ENCODE results near the gene CSF3R. TPM values are rescaled to one million over a fixed set of nuclear protein-coding genes. Genes with fewer than 3 reads are reported as not detected.

CSF3R gene
- total and polyA plus RNA-seq, 2 donors (not counting 1 experiment from before 2014, with no cell fraction given): 0.30 to 6.3 TPM

DNA sequence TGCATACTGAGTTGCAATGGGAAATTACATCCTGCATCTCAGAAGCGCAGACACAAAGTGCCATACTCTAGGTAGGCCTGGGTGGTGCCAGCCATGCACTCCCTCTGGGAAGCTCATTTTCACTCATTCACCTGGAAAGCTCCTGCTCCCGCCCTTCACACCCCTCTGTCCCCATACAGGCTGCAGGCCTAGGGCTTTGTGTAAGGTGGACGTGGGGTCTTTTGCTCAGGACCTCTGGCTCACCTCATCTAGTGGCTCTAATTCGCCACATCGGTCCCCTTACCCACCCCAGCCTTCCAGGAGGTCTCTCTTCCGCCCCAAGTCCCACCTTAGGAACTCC is 19.3 kb downstream of the CSF3R start:
- H3K4me3 Mint-ChIP-seq: peak overlapping the region; percentile 92
- CTCF ChIA-PET: interaction anchor here (1.3 to 1.4 kb wide), 2 partner anchors 12 to 314 kb away, joined by 4 to 7 read pairs; partner anchors contain the start of gene TRAPPC3
- TF ChIP-seq, protein P1, sequence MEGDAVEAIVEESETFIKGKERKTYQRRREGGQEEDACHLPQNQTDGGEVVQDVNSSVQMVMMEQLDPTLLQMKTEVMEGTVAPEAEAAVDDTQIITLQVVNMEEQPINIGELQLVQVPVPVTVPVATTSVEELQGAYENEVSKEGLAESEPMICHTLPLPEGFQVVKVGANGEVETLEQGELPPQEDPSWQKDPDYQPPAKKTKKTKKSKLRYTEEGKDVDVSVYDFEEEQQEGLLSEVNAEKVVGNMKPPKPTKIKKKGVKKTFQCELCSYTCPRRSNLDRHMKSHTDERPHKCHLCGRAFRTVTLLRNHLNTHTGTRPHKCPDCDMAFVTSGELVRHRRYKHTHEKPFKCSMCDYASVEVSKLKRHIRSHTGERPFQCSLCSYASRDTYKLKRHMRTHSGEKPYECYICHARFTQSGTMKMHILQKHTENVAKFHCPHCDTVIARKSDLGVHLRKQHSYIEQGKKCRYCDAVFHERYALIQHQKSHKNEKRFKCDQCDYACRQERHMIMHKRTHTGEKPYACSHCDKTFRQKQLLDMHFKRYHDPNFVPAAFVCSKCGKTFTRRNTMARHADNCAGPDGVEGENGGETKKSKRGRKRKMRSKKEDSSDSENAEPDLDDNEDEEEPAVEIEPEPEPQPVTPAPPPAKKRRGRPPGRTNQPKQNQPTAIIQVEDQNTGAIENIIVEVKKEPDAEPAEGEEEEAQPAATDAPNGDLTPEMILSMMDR (IDR thresholded peaks at IDR 0.05): no peak
- no peak for TF ChIP-seq EZH2 (IDR thresholded peaks at IDR 0.05; ENCODE audit: borderline replicate concordance, insufficient read depth, low read depth, low read length, poor library complexity, severe bottlenecking)
- POLR2A ChIA-PET: interaction anchor here (1.2 to 1.3 kb wide), 3 partner anchors 13 to 314 kb away, joined by 3 to 20 read pairs (median 3); partner anchors contain the start of genes OSCP1, SH3D21 and TRAPPC3
- Histone ChIP-seq H3K4me1 (ENCODE audit: control insufficient read depth in 2 of 2, insufficient read depth in 2 of 2, low read length in 2 of 2) (peaks cover 14 to 17% of the 10 kb centered on the region in 2 donors), H3K27me3 (replicated peaks in 1 of 4; ENCODE audit: control extremely low read depth in 1 of 4, control insufficient read depth in 3 of 4, insufficient read depth in 4 of 4, low read length in 3 of 4) (no peaks in the 10 kb centered on the region), H2AFZ (ENCODE audit: insufficient read depth, low read depth, low read length, poor library complexity, severe bottlenecking) (peak overlapping the region; percentile 99), H3K27ac (ENCODE audit: low read length in 2 of 2) (peak overlapping the region in 1 of 2 donors; percentile 99), H3K36me3 (replicated peaks in 1 of 2; ENCODE audit: control extremely low read depth in 1 of 2, control insufficient read depth in 1 of 2, extremely low read depth in 1 of 2, insufficient read depth in 2 of 2, low read length in 1 of 2) (peaks cover 10 to 16% of the 10 kb centered on the region in 2 experiments), H4K20me1 (ENCODE audit: control insufficient read depth, insufficient read depth, low read length, poor library complexity, severe bottlenecking) (peaks cover 4% of the 10 kb centered on the region), H3K79me2 (ENCODE audit: control insufficient read depth, insufficient read depth, low read length) (peaks cover 10% of the 10 kb centered on the region), H3K4me3 (ENCODE audit: control extremely low read depth in 1 of 5, extremely low read depth in 1 of 5, insufficient read depth in 1 of 5, low read depth in 2 of 5, low read length in 4 of 5) (peak overlapping the region in 4 of 5 experiments; percentile 89 to 96 (median 90)), H3K9ac (ENCODE audit: low read length) (peak overlapping the region; percentile 97), H3K4me2 (replicated peaks; ENCODE audit: low read depth, low read length, poor library complexity, severe bottlenecking) (peak overlapping the region; percentile 96), H3K9me3 (ENCODE audit: control extremely low read depth in 1 of 3, control insufficient read depth in 2 of 3, insufficient read depth in 1 of 3, low read length in 2 of 3) (no peaks in the 10 kb centered on the region)
- 21% methylated on average over 5 of the region's 6 CpGs for WGBS (ENCODE audit: insufficient coverage)
- intact Hi-C loops (cut with micrococcal nuclease): loop anchor here (2.0 kb wide), 1 partner anchor 305 kb away; no protein-coding TSS in a partner anchor
- peaks cover 31% of the 10 kb centered on the region for H3K4me1 Mint-ChIP-seq
- DNase-seq (no peak), ATAC-seq (ENCODE audit: low read depth) (no peak)
- H3K27me3 Mint-ChIP-seq: no peaks in the 10 kb centered on the region
- H3K9me3 Mint-ChIP-seq (ENCODE audit: insufficient read depth): no peaks in the 10 kb centered on the region
- H3K27ac Mint-ChIP-seq: peak overlapping the region; percentile 98

DNA sequence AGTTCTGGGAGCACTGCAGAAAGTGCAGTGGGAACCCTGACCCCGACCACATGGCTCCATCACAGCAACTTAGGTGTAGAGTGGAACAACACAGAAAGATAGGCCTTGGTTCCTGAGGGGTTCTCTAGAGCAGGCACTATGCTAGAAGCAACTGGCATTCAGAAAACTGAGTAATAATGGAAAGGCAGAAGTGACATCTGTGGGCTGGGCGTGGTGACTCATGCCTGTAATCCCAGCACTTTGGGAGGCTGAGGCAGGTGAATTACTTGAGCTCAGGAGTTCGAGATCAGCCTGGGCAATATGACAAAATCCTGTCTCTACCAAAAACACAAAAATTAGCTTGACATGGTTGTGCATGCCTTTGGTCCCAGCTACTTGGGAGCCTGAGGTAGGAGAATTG is 23.8 kb downstream of the CSF3R start:
- Mint-ChIP-seq H3K9me3 (ENCODE audit: insufficient read depth) (no peaks in the 10 kb centered on the region), H3K4me1 (peaks cover 27% of the 10 kb centered on the region), H3K27me3 (no peaks in the 10 kb centered on the region), H3K4me3 (no peak overlapping the region), H3K27ac (no peak overlapping the region)
- peaks cover 10 to 16% of the 10 kb centered on the region in 2 donors for H3K4me1 ChIP-seq (ENCODE audit: control insufficient read depth in 2 of 2, insufficient read depth in 2 of 2, low read length in 2 of 2)
- WGBS (ENCODE audit: insufficient coverage): 61% methylated on average over 2 of the region's 3 CpGs
- H3K27me3 ChIP-seq (replicated peaks in 1 of 4; ENCODE audit: control extremely low read depth in 1 of 4, control insufficient read depth in 3 of 4, insufficient read depth in 4 of 4, low read length in 3 of 4): no peaks in the 10 kb centered on the region
- H3K4me2 ChIP-seq (replicated peaks; ENCODE audit: low read depth, low read length, poor library complexity, severe bottlenecking): no peak overlapping the region
- intact Hi-C loops (cut with micrococcal nuclease): no loop called here
- H3K9me3 ChIP-seq (ENCODE audit: control extremely low read depth in 1 of 3, control insufficient read depth in 2 of 3, insufficient read depth in 1 of 3, low read length in 2 of 3): no peaks in the 10 kb centered on the region
- no peak overlapping the region for H3K4me3 ChIP-seq (ENCODE audit: control extremely low read depth in 1 of 5, extremely low read depth in 1 of 5, insufficient read depth in 1 of 5, low read depth in 2 of 5, low read length in 4 of 5)
- TF ChIP-seq, protein P1 (IDR thresholded peaks at IDR 0.05): no peak
- no peak for TF ChIP-seq EZH2 (IDR thresholded peaks at IDR 0.05; ENCODE audit: borderline replicate concordance, insufficient read depth, low read depth, low read length, poor library complexity, severe bottlenecking)
- DNase-seq (no peak), ATAC-seq (ENCODE audit: low read depth) (no peak)
- peaks cover 8% of the 10 kb centered on the region for H3K79me2 ChIP-seq (ENCODE audit: control insufficient read depth, insufficient read depth, low read length)
- peaks cover 4% of the 10 kb centered on the region for H4K20me1 ChIP-seq (ENCODE audit: control insufficient read depth, insufficient read depth, low read length, poor library complexity, severe bottlenecking)
- no peak overlapping the region for H3K27ac ChIP-seq (ENCODE audit: low read length in 2 of 2)
- ChIA-PET POLR2A (no interaction called here), CTCF (interaction anchor here (0.7 kb wide), 1 partner anchor 984 kb away, joined by 3 read pairs; no protein-coding TSS in a partner anchor)
- H2AFZ ChIP-seq (ENCODE audit: insufficient read depth, low read depth, low read length, poor library complexity, severe bottlenecking): no peak overlapping the region
- H3K9ac ChIP-seq (ENCODE audit: low read length): no peak overlapping the region
- peaks cover 13 to 37% of the 10 kb centered on the region in 2 experiments for H3K36me3 ChIP-seq (replicated peaks in 1 of 2; ENCODE audit: control extremely low read depth in 1 of 2, control insufficient read depth in 1 of 2, extremely low read depth in 1 of 2, insufficient read depth in 2 of 2, low read length in 1 of 2)
